Stimulated activated naive CD8-positive, alpha-beta T cell treated with anti-CD3 and anti-CD28 coated beads, Interleukin-15, Interleukin-2, amounts not matched to agents 100 ng/mL and 50 ng/mL, for 24 hours (primary cell): ENCODE data around the gene ZNF668.

Experiments used
- H3K27ac Mint-ChIP-seq: one replicate; pipeline ENCODE4 v1.8.0; 2021; ENCODE audit warnings: mild to moderate bottlenecking, mixed read lengths
- H3K27me3 Mint-ChIP-seq: one replicate; pipeline ENCODE4 v1.8.0; 2021; ENCODE audit warnings: mixed read lengths
- H3K36me3 Mint-ChIP-seq: one replicate; pipeline ENCODE4 v1.8.0; 2021; ENCODE audit warnings: low read depth, mixed read lengths
- H3K4me1 Mint-ChIP-seq: one replicate; pipeline ENCODE4 v1.8.0; 2021; ENCODE audit warnings: low read depth, mixed read lengths
- H3K4me3 Mint-ChIP-seq: one replicate; pipeline ENCODE4 v1.8.0; 2021; ENCODE audit warnings: mild to moderate bottlenecking, mixed read lengths
- H3K9me3 Mint-ChIP-seq: one replicate; pipeline ENCODE4 v1.8.0; 2021; ENCODE audit warnings: mixed read lengths

The ZNF668 gene

DNA sequence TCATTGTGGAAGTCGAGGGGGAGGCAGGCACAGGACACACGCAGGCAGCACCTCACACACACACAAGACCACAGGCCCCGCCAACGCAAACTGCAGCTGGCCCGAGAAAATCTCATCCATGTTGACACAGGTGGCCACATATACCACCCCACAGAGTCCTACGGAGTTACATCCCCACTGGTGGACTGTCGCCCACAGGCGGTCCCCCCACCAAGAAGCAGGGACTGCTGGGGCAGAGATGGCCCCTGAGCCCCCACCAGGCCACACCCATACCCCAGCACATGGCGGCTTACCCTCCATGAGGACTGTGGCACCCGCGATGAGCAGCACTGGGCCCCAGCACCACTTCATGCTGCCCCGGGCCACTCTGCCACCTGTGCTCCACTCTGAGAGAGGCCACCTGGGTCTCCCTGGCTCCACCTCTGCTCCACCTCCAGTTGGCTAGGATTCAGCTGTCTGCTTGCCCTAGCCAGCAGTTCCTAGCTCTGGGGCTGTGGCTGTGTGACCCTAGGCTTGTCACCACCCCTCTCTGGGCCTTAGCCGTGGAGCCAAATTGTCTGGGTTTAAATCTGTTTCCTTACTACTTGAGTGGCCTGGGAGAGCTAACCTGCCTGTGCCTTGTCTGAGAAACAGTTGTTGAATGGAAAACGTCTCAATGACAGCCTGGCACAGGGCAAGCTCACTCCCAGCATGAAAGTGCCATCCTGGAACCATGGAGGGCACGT, 14.6 kb upstream of the ZNF668 start, which contains the start of gene PRSS53:
TSS of gene PRSS53 (minus strand) at position 485 of the 725 bp plus-strand sequence. CDS start at position 351, 134 bp downstream.
- no peaks in the 10 kb centered on the region for H3K9me3 Mint-ChIP-seq
- no peak within 1 kb of the TSS for H3K27ac Mint-ChIP-seq
- peaks cover 15% of the 10 kb centered on the region for H3K36me3 Mint-ChIP-seq
- no peak within 1 kb of the TSS for H3K4me3 Mint-ChIP-seq
- no peaks in the 10 kb centered on the region for H3K27me3 Mint-ChIP-seq
- peaks cover 5% of the 10 kb centered on the region for H3K4me1 Mint-ChIP-seq

DNA sequence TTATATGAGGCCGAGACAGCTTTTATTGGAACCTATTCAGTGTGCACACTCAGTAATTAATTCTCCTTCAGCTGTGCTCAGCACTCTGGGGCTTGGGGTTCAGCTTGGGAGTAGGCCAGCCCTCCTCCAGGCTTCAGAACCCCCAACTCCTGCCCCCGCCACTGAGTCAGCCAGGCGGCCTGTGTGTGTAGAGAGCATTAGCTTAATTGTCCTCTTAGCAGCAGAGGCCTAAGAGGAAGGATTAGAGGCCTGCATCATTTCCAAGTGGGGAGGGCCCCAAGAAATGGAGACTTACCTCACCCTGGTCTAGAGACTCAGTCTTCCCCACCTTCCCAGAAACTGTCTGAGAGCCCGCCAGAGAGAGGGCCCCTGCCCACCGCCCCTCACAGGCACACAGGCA, 13.9 kb upstream of the ZNF668 start:
- Mint-ChIP-seq H3K4me1 (peaks cover 5% of the 10 kb centered on the region), H3K36me3 (peaks cover 15% of the 10 kb centered on the region), H3K9me3 (no peaks in the 10 kb centered on the region), H3K4me3 (no peak overlapping the region), H3K27me3 (no peaks in the 10 kb centered on the region), H3K27ac (no peak overlapping the region)

DNA sequence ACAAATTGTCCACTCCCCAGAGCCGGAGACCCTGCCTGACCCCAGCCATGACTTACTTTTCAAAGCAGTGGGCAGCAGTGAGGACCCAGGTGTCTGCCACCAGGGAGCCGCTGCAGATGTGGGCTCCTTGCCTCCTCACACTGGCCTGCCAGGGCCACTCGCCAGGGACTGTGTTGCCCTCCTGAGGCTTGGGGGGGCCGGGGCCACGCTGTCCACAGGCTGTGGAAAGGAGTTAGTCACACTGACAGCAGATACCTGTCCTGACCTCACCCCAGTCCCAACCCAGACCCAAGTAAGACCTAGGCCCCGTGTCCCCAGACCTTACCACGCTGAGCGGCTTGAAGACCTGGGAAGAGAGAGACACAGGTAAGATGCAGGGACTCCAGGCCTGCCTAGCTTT, 13.4 kb upstream of the ZNF668 start:
- no peak overlapping the region for H3K27ac Mint-ChIP-seq
- peaks cover 2% of the 10 kb centered on the region for H3K4me1 Mint-ChIP-seq
- no peaks in the 10 kb centered on the region for H3K9me3 Mint-ChIP-seq
- no peaks in the 10 kb centered on the region for H3K27me3 Mint-ChIP-seq
- peaks cover 15% of the 10 kb centered on the region for H3K36me3 Mint-ChIP-seq
- H3K4me3 Mint-ChIP-seq = no peak overlapping the region

DNA sequence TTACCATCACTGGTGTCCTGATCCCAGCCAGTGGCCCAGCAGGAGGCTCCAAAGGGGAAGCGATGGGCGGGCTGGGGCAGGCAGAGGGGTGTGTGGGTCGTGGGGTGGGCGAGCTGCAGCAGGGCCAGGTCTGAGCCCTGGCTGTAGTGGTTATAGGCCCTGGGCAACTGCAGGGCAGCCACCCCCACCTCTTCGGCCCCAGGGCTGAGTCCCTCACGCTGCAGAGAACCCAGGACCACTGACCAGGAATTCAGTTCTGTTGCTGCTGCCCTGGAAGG, 12.5 kb upstream of the ZNF668 start:
- Mint-ChIP-seq H3K9me3 (no peaks in the 10 kb centered on the region), H3K4me3 (no peak overlapping the region), H3K36me3 (peaks cover 15% of the 10 kb centered on the region), H3K27ac (no peak overlapping the region), H3K4me1 (no peaks in the 10 kb centered on the region), H3K27me3 (no peaks in the 10 kb centered on the region)

DNA sequence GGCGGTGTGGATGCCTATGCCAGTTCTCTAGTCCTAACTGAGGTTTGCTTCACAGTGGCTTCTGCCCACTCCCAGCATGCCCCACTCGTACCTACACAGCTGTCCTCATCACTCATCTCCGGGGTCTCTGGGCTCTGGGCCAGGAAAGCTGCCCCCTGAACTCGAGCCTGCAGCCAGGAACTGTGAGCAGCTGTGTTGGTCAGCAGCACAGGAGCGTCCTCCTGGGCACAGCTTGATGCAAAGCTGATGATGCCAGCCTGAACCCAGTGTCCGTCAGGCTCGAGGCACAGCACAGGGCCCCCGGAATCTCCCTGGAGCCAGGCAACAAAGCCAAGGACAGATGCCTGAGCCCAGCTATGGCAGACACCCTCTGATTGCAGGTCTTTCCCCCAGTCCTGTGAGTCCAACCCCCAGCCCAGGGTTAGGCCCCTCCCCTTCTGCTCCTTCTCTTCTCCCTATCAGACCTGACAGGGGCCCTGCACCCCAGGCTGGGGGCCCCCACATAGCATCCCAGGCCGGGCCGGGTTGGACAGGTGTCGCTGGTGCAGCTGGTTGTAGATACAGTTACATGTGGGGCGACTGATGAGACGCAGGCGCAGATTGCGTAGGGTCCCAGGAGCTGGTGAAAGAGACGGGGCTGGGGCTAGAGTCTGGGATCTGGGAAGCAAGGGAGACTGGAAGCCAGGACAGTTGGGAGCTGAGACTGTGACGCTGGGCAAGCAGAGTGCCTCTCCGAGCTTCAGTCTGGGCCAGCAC, 12.0 kb upstream of the ZNF668 start:
- Mint-ChIP-seq H3K4me1 (no peaks in the 10 kb centered on the region), H3K27me3 (no peaks in the 10 kb centered on the region), H3K36me3 (peaks cover 15% of the 10 kb centered on the region), H3K4me3 (no peak overlapping the region), H3K27ac (no peak overlapping the region), H3K9me3 (no peaks in the 10 kb centered on the region)

DNA sequence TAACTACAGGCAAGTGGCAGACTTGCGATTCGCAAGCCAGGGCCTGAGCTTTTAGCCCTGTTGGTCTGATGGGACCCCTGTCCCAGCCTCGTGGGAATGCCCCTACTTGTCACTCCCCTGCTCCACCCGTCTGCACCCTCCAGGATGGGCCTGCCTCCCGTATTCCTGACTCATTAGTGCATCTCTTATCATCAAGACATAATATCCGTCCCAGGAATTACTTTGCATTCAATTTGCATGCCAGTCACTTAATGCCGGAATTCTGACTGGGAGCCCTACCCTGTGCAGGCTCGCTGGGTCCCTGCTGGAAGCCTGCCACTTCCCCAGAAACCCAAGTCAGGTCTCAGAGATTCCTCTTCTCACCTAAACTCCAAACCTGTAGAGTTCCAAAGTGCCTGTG, 11.4 kb upstream of the ZNF668 start:
- Mint-ChIP-seq H3K27me3 (no peaks in the 10 kb centered on the region), H3K27ac (no peak overlapping the region), H3K4me1 (peaks cover 6% of the 10 kb centered on the region), H3K4me3 (no peak overlapping the region), H3K9me3 (no peaks in the 10 kb centered on the region), H3K36me3 (peaks cover 9% of the 10 kb centered on the region)

DNA sequence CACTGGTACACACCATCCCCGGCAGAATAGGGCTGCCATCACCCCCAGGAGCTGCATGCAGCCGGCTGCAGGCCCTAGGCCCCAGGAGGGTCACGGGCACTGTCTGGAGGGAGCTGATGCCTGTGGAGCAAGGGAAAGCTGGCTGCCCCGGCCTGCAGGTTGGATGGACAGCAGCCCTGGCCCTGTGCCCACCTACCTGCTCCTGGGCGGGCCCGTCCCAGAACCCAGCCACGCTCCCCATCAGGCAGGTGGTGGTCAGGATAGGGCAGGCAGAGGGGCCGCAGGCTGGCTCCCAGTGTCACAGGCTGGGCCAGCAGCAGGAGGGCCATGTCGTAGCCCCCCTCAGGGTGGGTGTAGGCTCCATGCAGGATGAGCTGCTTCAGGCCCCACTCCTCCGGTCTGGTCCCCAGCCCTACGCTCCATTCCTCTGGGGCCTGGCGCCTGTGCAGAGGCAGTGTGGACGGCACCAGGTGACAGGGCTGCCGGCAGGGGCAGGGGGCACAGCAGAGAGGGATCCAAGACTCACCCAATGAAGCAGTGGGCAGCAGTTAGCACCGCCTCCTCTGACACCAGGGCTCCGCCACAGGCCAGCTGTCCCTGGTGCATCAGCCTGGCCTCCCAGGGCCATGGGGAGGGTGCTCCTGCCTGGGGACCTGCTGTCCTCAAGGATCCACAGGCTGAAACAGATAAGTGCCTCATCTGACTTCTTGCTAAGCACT, 10.7 kb upstream of the ZNF668 start:
- Mint-ChIP-seq H3K4me1 (peaks cover 8% of the 10 kb centered on the region), H3K9me3 (no peaks in the 10 kb centered on the region), H3K27ac (no peak overlapping the region), H3K27me3 (no peaks in the 10 kb centered on the region), H3K36me3 (peaks cover 6% of the 10 kb centered on the region), H3K4me3 (no peak overlapping the region)

- H3K36me3 Mint-ChIP-seq = peaks cover 8% of the 10 kb centered on the region
- no peaks in the 10 kb centered on the region for H3K9me3 Mint-ChIP-seq
- no peak overlapping the region for H3K4me3 Mint-ChIP-seq
- no peak overlapping the region for H3K27ac Mint-ChIP-seq
- no peaks in the 10 kb centered on the region for H3K27me3 Mint-ChIP-seq
- peaks cover 11% of the 10 kb centered on the region for H3K4me1 Mint-ChIP-seq
These were observed 9.9 kb upstream of the ZNF668 start for GRCh38 chr16:31083981-31084380.

GRCh38 chr16:31083556-31083955, 9.5 kb upstream of the ZNF668 start:
- no peaks in the 10 kb centered on the region for H3K9me3 Mint-ChIP-seq
- no peak overlapping the region for H3K27ac Mint-ChIP-seq
- peaks cover 11% of the 10 kb centered on the region for H3K4me1 Mint-ChIP-seq
- H3K27me3 Mint-ChIP-seq = no peaks in the 10 kb centered on the region
- H3K36me3 Mint-ChIP-seq = peaks cover 12% of the 10 kb centered on the region
- no peak overlapping the region for H3K4me3 Mint-ChIP-seq

- Mint-ChIP-seq H3K27me3 (no peaks in the 10 kb centered on the region), H3K4me1 (peaks cover 16% of the 10 kb centered on the region), H3K4me3 (no peak overlapping the region), H3K27ac (no peak overlapping the region), H3K36me3 (peaks cover 17% of the 10 kb centered on the region), H3K9me3 (no peaks in the 10 kb centered on the region)
These were observed 9.0 kb upstream of the ZNF668 start for GRCh38 chr16:31083081-31083480.

GRCh38 chr16:31082368-31083045, 8.5 kb upstream of the ZNF668 start:
- H3K9me3 Mint-ChIP-seq = no peaks in the 10 kb centered on the region
- peak overlapping the region; percentile 19 for H3K27ac Mint-ChIP-seq
- H3K4me3 Mint-ChIP-seq = no peak overlapping the region
- peaks cover 21% of the 10 kb centered on the region for H3K36me3 Mint-ChIP-seq
- peaks cover 17% of the 10 kb centered on the region for H3K4me1 Mint-ChIP-seq
- no peaks in the 10 kb centered on the region for H3K27me3 Mint-ChIP-seq

- H3K36me3 Mint-ChIP-seq = peaks cover 21% of the 10 kb centered on the region
- H3K4me1 Mint-ChIP-seq = peaks cover 17% of the 10 kb centered on the region
- H3K4me3 Mint-ChIP-seq = no peak overlapping the region
- peak overlapping the region; percentile 19 for H3K27ac Mint-ChIP-seq
- H3K27me3 Mint-ChIP-seq = no peaks in the 10 kb centered on the region
- H3K9me3 Mint-ChIP-seq = no peaks in the 10 kb centered on the region
These were observed 7.7 kb upstream of the ZNF668 start for GRCh38 chr16:31081428-31082351.

- no peaks in the 10 kb centered on the region for H3K27me3 Mint-ChIP-seq
- H3K27ac Mint-ChIP-seq = no peak overlapping the region
- H3K9me3 Mint-ChIP-seq = no peaks in the 10 kb centered on the region
- H3K4me3 Mint-ChIP-seq = no peak overlapping the region
- peaks cover 21% of the 10 kb centered on the region for H3K36me3 Mint-ChIP-seq
- peaks cover 20% of the 10 kb centered on the region for H3K4me1 Mint-ChIP-seq
These were observed 6.8 kb upstream of the ZNF668 start for GRCh38 chr16:31080756-31081419.
